HT-29 (cell line): ENCODE measurements around the gene CADM2. TPM values are rescaled to one million over a fixed set of nuclear protein-coding genes. Genes with fewer than 3 reads are reported as not detected.
"Not testable (repeated sequence)": the region's sequence is repeated elsewhere in the genome, so short reads cannot be mapped to it uniquely, and the experiment has no call there.

Source experiments
- DNase-seq: peaks from one replicate; pipeline ENCODE4 v3.0.0-alpha.2; 2015; ENCODE audit warnings: low spot score
- total RNA-seq: library from RNA; depleted of rRNA; stranded (reverse); fragments of >200 nt; shearing (Covaris generic); gene quantifications from 2 replicates; pipeline ENCODE4 v1.2.3, GENCODE V29; 2014

Gene CADM2
- total RNA-seq, 1 experiment from 2014 or later = not detected

- no peak for DNase-seq
Measured at GRCh38 chr3:85476891-85477495, 518.2 kb downstream of the CADM2 start.

- DNase-seq = no peak
Measured at GRCh38 chr3:85481411-85482212, 522.8 kb downstream of the CADM2 start.

GRCh38 chr3:85482213-85482490 is 523.4 kb downstream of the CADM2 start:
- no peak for DNase-seq

- DNase-seq = no peak
Measured at GRCh38 chr3:85483986-85484385, 525.2 kb downstream of the CADM2 start.

GRCh38 chr3:85487375-85487774 is 528.6 kb downstream of the CADM2 start:
- DNase-seq = no peak

- no peak for DNase-seq
Measured at GRCh38 chr3:85495602-85496001, 536.8 kb downstream of the CADM2 start.

- DNase-seq = no peak
Measured at GRCh38 chr3:85498177-85498576, 539.4 kb downstream of the CADM2 start.

GRCh38 chr3:85502148-85502875 is 543.5 kb downstream of the CADM2 start:
- no peak for DNase-seq

GRCh38 chr3:85504129-85504784 is 545.5 kb downstream of the CADM2 start:
- DNase-seq = not testable (repeated sequence)

GRCh38 chr3:85504785-85505511 is 546.2 kb downstream of the CADM2 start:
- DNase-seq = not testable (repeated sequence)

- not testable (repeated sequence) for DNase-seq
Measured at GRCh38 chr3:85507052-85507451, 548.3 kb downstream of the CADM2 start.

GRCh38 chr3:85508659-85509058 is 549.9 kb downstream of the CADM2 start:
- DNase-seq = no peak

- no peak for DNase-seq
Measured at GRCh38 chr3:85516146-85516545, 557.4 kb downstream of the CADM2 start.

- no peak for DNase-seq
Measured at GRCh38 chr3:85524104-85524503, 565.3 kb downstream of the CADM2 start.

GRCh38 chr3:85525264-85525663 is 566.5 kb downstream of the CADM2 start:
- no peak for DNase-seq

GRCh38 chr3:85533586-85533985 is 574.8 kb downstream of the CADM2 start:
- no peak for DNase-seq

- DNase-seq = no peak
Measured at GRCh38 chr3:85535517-85535916, 576.7 kb downstream of the CADM2 start.

GRCh38 chr3:85539232-85539631 is 580.4 kb downstream of the CADM2 start:
- no peak for DNase-seq

- DNase-seq = no peak
Measured at GRCh38 chr3:85554153-85554552, 595.4 kb downstream of the CADM2 start.

- no peak for DNase-seq
Measured at GRCh38 chr3:85560088-85560785, 601.4 kb downstream of the CADM2 start.
